Measurements from ENCODE around the gene OLIG3.

OLIG3 gene

GRCh38 chr6:137465378-137466009, 28.7 kb downstream of the OLIG3 start:
- DNase-seq, result no peak

DNA sequence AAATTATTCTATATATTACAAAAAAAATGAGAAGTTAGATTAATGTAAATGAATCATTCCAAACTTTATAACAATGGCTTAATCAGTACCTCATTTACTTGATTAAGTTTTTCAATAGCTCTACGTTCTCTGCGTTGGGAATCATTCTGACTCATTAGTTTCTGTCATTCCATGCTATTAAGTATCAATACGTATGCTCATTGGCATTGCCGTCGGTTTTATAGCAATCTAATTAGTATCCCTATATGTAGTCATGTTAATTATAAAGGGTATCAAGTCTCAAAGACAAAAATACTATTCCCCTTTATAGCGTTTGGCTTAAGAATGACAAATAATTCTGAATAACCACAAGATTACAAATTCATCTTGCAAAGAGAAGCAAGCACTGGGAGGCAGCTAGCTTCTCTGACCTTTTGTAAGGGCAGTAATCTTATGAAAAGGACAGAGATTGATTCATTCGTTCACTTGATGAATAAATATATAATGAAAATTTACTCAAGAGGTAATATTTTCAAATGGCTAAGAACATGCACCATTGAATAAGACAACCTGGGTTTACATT, 41.8 kb downstream of the OLIG3 start:
- no peak for DNase-seq

DNA sequence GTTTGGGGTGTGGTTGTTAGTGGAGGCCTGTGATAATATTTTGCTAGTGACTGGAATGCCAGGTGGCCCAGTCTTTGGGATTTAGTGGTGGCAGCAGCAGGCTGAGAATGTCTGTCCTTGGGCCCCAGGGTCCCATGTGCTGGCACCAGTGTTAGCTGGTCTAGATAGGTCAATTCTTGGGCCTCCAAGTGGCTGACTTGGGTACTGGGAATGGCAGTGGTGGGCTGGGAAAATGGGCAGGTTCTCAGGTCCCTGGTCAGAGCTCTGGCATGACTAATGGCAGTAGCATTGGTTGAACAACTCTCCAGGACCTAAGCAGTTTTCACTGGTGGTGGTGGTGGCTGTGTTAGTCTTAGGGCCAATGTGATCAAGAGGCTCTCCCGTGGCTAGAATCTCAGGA, 50.3 kb downstream of the OLIG3 start:
- no peak for DNase-seq
